ENCODE measurements around the gene CNTN5.

- TF ChIP-seq, protein P1, sequence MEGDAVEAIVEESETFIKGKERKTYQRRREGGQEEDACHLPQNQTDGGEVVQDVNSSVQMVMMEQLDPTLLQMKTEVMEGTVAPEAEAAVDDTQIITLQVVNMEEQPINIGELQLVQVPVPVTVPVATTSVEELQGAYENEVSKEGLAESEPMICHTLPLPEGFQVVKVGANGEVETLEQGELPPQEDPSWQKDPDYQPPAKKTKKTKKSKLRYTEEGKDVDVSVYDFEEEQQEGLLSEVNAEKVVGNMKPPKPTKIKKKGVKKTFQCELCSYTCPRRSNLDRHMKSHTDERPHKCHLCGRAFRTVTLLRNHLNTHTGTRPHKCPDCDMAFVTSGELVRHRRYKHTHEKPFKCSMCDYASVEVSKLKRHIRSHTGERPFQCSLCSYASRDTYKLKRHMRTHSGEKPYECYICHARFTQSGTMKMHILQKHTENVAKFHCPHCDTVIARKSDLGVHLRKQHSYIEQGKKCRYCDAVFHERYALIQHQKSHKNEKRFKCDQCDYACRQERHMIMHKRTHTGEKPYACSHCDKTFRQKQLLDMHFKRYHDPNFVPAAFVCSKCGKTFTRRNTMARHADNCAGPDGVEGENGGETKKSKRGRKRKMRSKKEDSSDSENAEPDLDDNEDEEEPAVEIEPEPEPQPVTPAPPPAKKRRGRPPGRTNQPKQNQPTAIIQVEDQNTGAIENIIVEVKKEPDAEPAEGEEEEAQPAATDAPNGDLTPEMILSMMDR (IDR thresholded peaks at IDR 0.05), result no peak
- no peak for TF ChIP-seq POLR2A (IDR thresholded peaks at IDR 0.05)
These were observed 468.8 kb downstream of the CNTN5 start for GRCh38 chr11:99489581-99489980.

All from esophagus squamous epithelium (tissue), 4 donors.